Occipital lobe (tissue), 2 donors: ENCODE measurements around the gene PSEN2. TPM values are rescaled to one million over a fixed set of nuclear protein-coding genes. Genes with fewer than 3 reads are reported as not detected.
"Not testable (repeated sequence)": the region's sequence is repeated elsewhere in the genome, so short reads cannot be mapped to it uniquely, and the experiment has no call there.

Experiments
- DNase-seq: peaks from one replicate; lab custom pipeline; 2025; lab: John Stamatoyannopoulos, UW
- total RNA-seq: library from RNA; depleted of rRNA; stranded (reverse); fragments of >200 nt; gene quantifications from one replicate; pipeline ENCODE4 v1.2.3, GENCODE V29; 2014

Gene PSEN2
- total RNA-seq, 1 donor from 2014 or later, result 28.2 TPM

GRCh38 chr1:226916497-226916896 lies 46.1 kb downstream of the PSEN2 start:
- no peak for DNase-seq

- no peak for DNase-seq
Measured at GRCh38 chr1:226919587-226919986, 49.2 kb downstream of the PSEN2 start.

GRCh38 chr1:226919995-226920394 lies 49.6 kb downstream of the PSEN2 start:
- DNase-seq, result no peak

GRCh38 chr1:226920446-226920894 lies 50.1 kb downstream of the PSEN2 start:
- DNase-seq, result no peak

GRCh38 chr1:226921504-226921903 lies 51.1 kb downstream of the PSEN2 start:
- DNase-seq, result no peak

GRCh38 chr1:226929260-226930111 lies 59.1 kb downstream of the PSEN2 start:
- not testable (repeated sequence) for DNase-seq

- DNase-seq, result no peak
Measured at GRCh38 chr1:226934483-226935237, 64.2 kb downstream of the PSEN2 start.

- DNase-seq, result no peak
Measured at GRCh38 chr1:226937940-226938725, 67.7 kb downstream of the PSEN2 start.

GRCh38 chr1:226938903-226939437 lies 68.6 kb downstream of the PSEN2 start:
- DNase-seq, result no peak

- DNase-seq, result peak; percentile 81
Measured at GRCh38 chr1:226939438-226940028, 69.1 kb downstream of the PSEN2 start.

GRCh38 chr1:226940029-226940805 lies 69.8 kb downstream of the PSEN2 start, which contains the start of gene COQ8A:
Gene COQ8A (plus strand): TSS chr1:226940294. CDS start chr1:226961386, 21,092 bp downstream.
- DNase-seq, result peak; percentile 100

- no peak for DNase-seq
Measured at GRCh38 chr1:226940806-226941067, 70.3 kb downstream of the PSEN2 start.

GRCh38 chr1:226942392-226942791 lies 72.0 kb downstream of the PSEN2 start:
- no peak for DNase-seq

- no peak for DNase-seq
Measured at GRCh38 chr1:226943156-226943555, 72.7 kb downstream of the PSEN2 start.

- DNase-seq, result no peak
Measured at GRCh38 chr1:226943927-226944326, 73.5 kb downstream of the PSEN2 start.

GRCh38 chr1:226945106-226945857 lies 74.9 kb downstream of the PSEN2 start:
- DNase-seq, result no peak
